Sigmoid colon (tissue), 7 donors: ENCODE data around the gene ANGPT4. TPM values are rescaled to one million over a fixed set of nuclear protein-coding genes. Genes with fewer than 3 reads are reported as not detected.
"Not testable (repeated sequence)": the region's sequence is repeated elsewhere in the genome, so short reads cannot be mapped to it uniquely, and the experiment has no call there.

Experiments
- DNase-seq: peaks from one replicate; pipeline ENCODE4 v3.0.0-alpha.2; 2019
- H3K27ac ChIP-seq, 4 donors: fragments of 200-600 bp; sonication (generic); one replicate each; pipeline ENCODE4 v1.5.1; 2016 to 2019; ENCODE audit warnings: mild to moderate bottlenecking in 1 of 4
- H3K27me3 ChIP-seq, 3 donors: fragments of 200-600 bp; sonication (generic); one replicate each; pipeline ENCODE4 v1.5.1; 2019; ENCODE audit warnings: mild to moderate bottlenecking in 1 of 3
- H3K36me3 ChIP-seq, 4 donors: fragments of 200-600 bp; sonication (generic); one replicate each; pipeline ENCODE4 v1.5.1; 2016 to 2019
- H3K4me1 ChIP-seq, 4 donors: fragments of 200-600 bp; sonication (generic); one replicate each; pipeline ENCODE4 v1.5.1; 2017 to 2019
- H3K4me3 ChIP-seq, 4 donors: fragments of 200-600 bp; sonication (generic); one replicate each; pipeline ENCODE4 v1.5.1; 2017 to 2019; ENCODE audit warnings: mild to moderate bottlenecking in 2 of 4, moderate library complexity in 1 of 4
- H3K9me3 ChIP-seq, 4 donors: fragments of 200-600 bp in 3 of 4; sonication (generic) in 3 of 4; one replicate each; pipeline versions ENCODE4 v1.5.1 to v1.6.1; 2013 to 2019
- CTCF ChIP-seq, 4 experiments: fragments of 450-650 bp in 3 of 4; fragments of 200-600 bp in 1 of 4; IDR thresholded peaks; one replicate each; pipeline ENCODE4 v1.5.1; 2016 to 2019; ENCODE audit warnings: antibody characterized with exemption in 4 of 4, mild to moderate bottlenecking in 3 of 4, moderate library complexity in 2 of 4
- EP300 ChIP-seq, 4 donors: sonication (generic); formaldehyde crosslinking; IDR thresholded peaks; one replicate each; pipeline ENCODE4 v1.6.1; 2017; ENCODE audit warnings: antibody characterized with exemption in 4 of 4
- POLR2A ChIP-seq, 2 donors: fragments of 450-650 bp; IDR thresholded peaks; one replicate each; pipeline ENCODE4 v1.6.1; 2016; ENCODE audit warnings: antibody characterized with exemption in 2 of 2, mild to moderate bottlenecking in 2 of 2, moderate library complexity in 2 of 2
- POLR2AphosphoS5 ChIP-seq, 4 donors: sonication (generic); formaldehyde crosslinking; IDR thresholded peaks; one replicate each; pipeline ENCODE4 v1.6.1; 2017; ENCODE audit warnings: antibody characterized with exemption in 4 of 4
- WGBS, 2 donors: extraction: QIAGEN DNeasy Blood & Tissue Kit; methylation state at CpG; one replicate each; pipeline ENCODE4 v1.1.7; 2013; 5-methylcytosine and 5-hydroxymethylcytosine counted together
- intact Hi-C: fragments of 100-400 bp; cut with DNase I; formaldehyde crosslinking; loops from one replicate; pipeline ENCODE4 v1.15.1; 2023
- polyA plus RNA-seq, 3 donors: library from polyadenylated mRNA; stranded (reverse); fragments of 200-250 nt; gene quantifications; one replicate each; pipeline ENCODE4 v1.2.3, GENCODE V29; 2013
- total RNA-seq, 4 donors: library from RNA; depleted of rRNA; stranded (reverse); fragments of >200 nt; gene quantifications; one replicate each; pipeline ENCODE4 v1.1.0, GENCODE V29; 2016
- donor health status: healthy with polysubstance abuse.
- donor health status: Bipolar disorder and iron deficiency.
- donor health status: healthy.

Gene ANGPT4
- total and polyA plus RNA-seq, 7 donors, result under 0.01 to 0.28 (median 0.23) TPM; not detected in 3

GRCh38 chr20:856361-856775 is 59.8 kb downstream of the ANGPT4 start:
- intact Hi-C loops, result no loop called here
- WGBS, 2 donors, result 50 to 77% methylated on average over 12 of the region's 12 CpGs
- no peak for DNase-seq
- H3K4me3 ChIP-seq, result no peak overlapping the region
- H3K4me1 ChIP-seq, result no peaks in the 10 kb centered on the region
- no peaks in the 10 kb centered on the region for H3K36me3 ChIP-seq
- H3K9me3 ChIP-seq, result no peaks in the 10 kb centered on the region
- H3K27ac ChIP-seq, result no peak overlapping the region
- no peaks in the 10 kb centered on the region for H3K27me3 ChIP-seq
- TF ChIP-seq EP300 (IDR thresholded peaks at IDR 0.05), result no peak
- TF ChIP-seq POLR2A (IDR thresholded peaks at IDR 0.05), result no peak
- TF ChIP-seq CTCF (IDR thresholded peaks at IDR 0.05), result no peak
- no peak for TF ChIP-seq POLR2AphosphoS5 (IDR thresholded peaks at IDR 0.05)

GRCh38 chr20:855466-856360 is 60.4 kb downstream of the ANGPT4 start:
- WGBS, 2 donors, result 50 to 84% methylated on average over 11 of the region's 11 CpGs
- Histone ChIP-seq H3K4me3 (no peak overlapping the region), H3K9me3 (no peaks in the 10 kb centered on the region), H3K36me3 (no peaks in the 10 kb centered on the region), H3K27me3 (no peaks in the 10 kb centered on the region), H3K4me1 (no peaks in the 10 kb centered on the region), H3K27ac (no peak overlapping the region)
- intact Hi-C loops, result no loop called here
- DNase-seq, result no peak
- TF ChIP-seq CTCF (IDR thresholded peaks at IDR 0.05), result no peak
- no peak for TF ChIP-seq POLR2AphosphoS5 (IDR thresholded peaks at IDR 0.05)
- no peak for TF ChIP-seq EP300 (IDR thresholded peaks at IDR 0.05)
- TF ChIP-seq POLR2A (IDR thresholded peaks at IDR 0.05), result no peak

GRCh38 chr20:854601-855000 is 61.5 kb downstream of the ANGPT4 start:
- no peaks in the 10 kb centered on the region for H3K9me3 ChIP-seq
- no peaks in the 10 kb centered on the region for H3K4me1 ChIP-seq
- no peak for DNase-seq
- no peaks in the 10 kb centered on the region for H3K36me3 ChIP-seq
- intact Hi-C loops, result no loop called here
- no peak overlapping the region for H3K27ac ChIP-seq
- no peak for TF ChIP-seq EP300 (IDR thresholded peaks at IDR 0.05)
- TF ChIP-seq POLR2AphosphoS5 (IDR thresholded peaks at IDR 0.05), result no peak
- no peak for TF ChIP-seq POLR2A (IDR thresholded peaks at IDR 0.05)
- no peak for TF ChIP-seq CTCF (IDR thresholded peaks at IDR 0.05)
- H3K27me3 ChIP-seq, result no peaks in the 10 kb centered on the region
- 74 to 75% methylated on average over 6 of the region's 6 CpGs for WGBS, 2 donors
- no peak overlapping the region for H3K4me3 ChIP-seq

- TF ChIP-seq POLR2A (IDR thresholded peaks at IDR 0.05) (no peak), CTCF (IDR thresholded peaks at IDR 0.05) (no peak), POLR2AphosphoS5 (IDR thresholded peaks at IDR 0.05) (no peak), EP300 (IDR thresholded peaks at IDR 0.05) (no peak)
- 92 to 94% methylated on average over 4 of the region's 4 CpGs for WGBS, 2 donors
- Histone ChIP-seq H3K4me1 (no peaks in the 10 kb centered on the region), H3K4me3 (no peak overlapping the region), H3K36me3 (no peaks in the 10 kb centered on the region), H3K27ac (no peak overlapping the region), H3K27me3 (no peaks in the 10 kb centered on the region), H3K9me3 (no peaks in the 10 kb centered on the region)
- intact Hi-C loops, result no loop called here
- DNase-seq, result no peak
Observed at GRCh38 chr20:853406-853996, 62.6 kb downstream of the ANGPT4 start.

GRCh38 chr20:848731-849130 is 67.4 kb downstream of the ANGPT4 start:
- H3K9me3 ChIP-seq, H3K4me3 ChIP-seq, H3K36me3 ChIP-seq, H3K27ac ChIP-seq, DNase-seq, intact Hi-C loops: not testable (repeated sequence)
- 90 to 92% methylated on average over 8 of the region's 8 CpGs for WGBS, 2 donors
- Histone ChIP-seq H3K4me1 (peaks cover 0 to 16% (median 13%) of the 10 kb centered on the region in 4 donors), H3K27me3 (peaks cover 0 to 11% (median 0%) of the 10 kb centered on the region in 3 donors)
